WI38 (cell line): ENCODE results near the gene STARD13.

Experiments
- H3K4me3 ChIP-seq: 2 replicates; pipeline ENCODE4 v1.5.1; 2011; ENCODE audit warnings: low read depth, mild to moderate bottlenecking, control low read depth, low read length
- TF ChIP-seq, protein P1 (sequence below): IDR thresholded peaks from 2 replicates; pipeline ENCODE4 v1.5.1; 2012; ENCODE audit warnings: low read depth, mild to moderate bottlenecking, control low read depth, low read length

The STARD13 gene

GRCh38 chr13:33280923-33281322 lies 4.6 kb downstream of the STARD13 start:
- H3K4me3 ChIP-seq: no peak overlapping the region
- TF ChIP-seq, protein P1, sequence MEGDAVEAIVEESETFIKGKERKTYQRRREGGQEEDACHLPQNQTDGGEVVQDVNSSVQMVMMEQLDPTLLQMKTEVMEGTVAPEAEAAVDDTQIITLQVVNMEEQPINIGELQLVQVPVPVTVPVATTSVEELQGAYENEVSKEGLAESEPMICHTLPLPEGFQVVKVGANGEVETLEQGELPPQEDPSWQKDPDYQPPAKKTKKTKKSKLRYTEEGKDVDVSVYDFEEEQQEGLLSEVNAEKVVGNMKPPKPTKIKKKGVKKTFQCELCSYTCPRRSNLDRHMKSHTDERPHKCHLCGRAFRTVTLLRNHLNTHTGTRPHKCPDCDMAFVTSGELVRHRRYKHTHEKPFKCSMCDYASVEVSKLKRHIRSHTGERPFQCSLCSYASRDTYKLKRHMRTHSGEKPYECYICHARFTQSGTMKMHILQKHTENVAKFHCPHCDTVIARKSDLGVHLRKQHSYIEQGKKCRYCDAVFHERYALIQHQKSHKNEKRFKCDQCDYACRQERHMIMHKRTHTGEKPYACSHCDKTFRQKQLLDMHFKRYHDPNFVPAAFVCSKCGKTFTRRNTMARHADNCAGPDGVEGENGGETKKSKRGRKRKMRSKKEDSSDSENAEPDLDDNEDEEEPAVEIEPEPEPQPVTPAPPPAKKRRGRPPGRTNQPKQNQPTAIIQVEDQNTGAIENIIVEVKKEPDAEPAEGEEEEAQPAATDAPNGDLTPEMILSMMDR: no peak

DNA sequence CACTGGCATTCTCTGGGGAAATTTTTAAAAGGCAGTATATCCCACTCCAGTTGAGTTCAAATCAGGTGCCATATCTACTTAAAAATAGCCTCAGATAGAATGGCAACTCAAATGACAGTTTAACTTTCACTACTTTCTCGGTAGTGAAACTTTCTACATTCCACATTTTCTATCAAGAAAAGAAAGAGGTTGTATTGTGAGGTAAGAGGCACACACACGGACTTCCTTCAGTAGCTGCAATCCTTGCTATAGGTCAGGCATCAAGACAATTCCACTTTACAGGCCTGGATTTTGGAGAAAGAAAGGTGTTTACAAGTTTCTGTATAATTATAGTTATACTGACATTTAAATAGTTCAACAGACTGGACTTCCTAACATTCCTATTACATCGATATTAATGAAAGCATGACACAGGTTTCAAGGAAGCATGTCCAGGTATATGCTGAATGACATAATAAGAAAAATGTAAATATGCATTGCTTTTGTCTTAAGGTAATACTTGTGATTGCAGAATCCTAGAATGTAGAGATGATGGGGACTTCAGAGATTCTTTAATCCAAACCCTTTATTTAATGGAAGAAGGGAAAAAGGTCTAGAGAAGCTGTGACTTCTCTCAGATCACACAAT lies 5.2 kb downstream of the STARD13 start:
- TF ChIP-seq, protein P1: no peak
- no peak overlapping the region for H3K4me3 ChIP-seq

DNA sequence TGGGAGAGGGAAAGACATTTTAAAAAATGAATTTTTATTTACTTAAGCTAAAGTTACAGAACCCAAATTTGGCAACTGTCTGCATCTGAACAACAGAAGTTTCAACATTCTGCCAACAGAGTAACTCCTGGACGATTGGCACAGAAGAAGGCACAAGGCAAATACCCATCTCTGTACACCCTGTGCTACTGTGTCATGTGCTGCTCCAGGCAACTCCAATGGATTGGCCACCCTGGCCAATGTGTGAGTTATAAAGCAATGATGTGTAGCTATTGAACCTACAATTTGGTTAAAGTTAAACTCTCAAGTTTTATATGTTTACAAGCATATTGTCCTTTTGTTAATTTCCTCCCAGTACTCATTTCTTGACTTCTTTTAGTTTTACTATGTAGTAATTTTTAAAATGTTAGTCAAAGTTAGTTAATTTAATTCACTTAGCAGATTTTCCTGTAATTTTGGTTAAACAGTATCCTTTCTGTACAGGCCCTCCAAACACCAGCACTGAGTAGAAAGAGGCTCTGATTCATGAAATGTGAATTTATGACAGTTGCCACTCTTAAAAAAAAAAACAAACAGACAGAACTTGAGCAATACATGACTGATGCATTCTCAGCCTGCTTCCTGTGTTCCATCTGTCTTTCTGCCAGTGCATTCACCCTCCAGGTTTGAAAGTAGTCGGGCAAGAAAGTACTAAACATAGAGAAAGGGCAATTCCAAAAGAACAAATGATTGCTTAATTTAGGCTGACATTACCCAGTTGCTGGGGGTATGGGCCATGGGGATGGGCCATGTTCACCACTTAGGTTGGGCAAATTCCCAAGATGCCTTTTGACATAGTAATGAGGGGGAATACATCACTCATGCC lies 5.9 kb downstream of the STARD13 start:
- no peak overlapping the region for H3K4me3 ChIP-seq
- TF ChIP-seq, protein P1: no peak

- TF ChIP-seq, protein P1: no peak
- H3K4me3 ChIP-seq: no peak overlapping the region
Observed at GRCh38 chr13:33278913-33279312, 6.6 kb downstream of the STARD13 start.

DNA sequence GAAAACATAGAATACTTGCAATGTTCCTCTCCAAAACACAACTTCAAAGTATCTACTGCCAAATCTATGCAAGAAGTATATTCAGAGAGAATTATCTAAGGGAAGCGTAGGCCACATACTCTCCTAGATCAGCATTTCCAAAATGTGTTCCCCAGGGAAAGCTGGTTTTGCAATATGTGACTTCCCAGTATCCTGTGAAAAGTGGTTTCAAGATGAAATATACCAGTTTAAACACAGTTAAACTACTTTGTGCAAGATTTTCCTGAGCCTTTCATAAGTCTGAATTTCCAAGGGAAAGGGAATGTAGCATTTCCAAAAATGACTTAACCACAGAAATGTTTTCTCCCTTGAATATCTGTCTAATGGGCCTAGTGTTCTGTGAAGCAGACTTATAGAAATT lies 7.6 kb downstream of the STARD13 start:
- H3K4me3 ChIP-seq: no peak overlapping the region
- TF ChIP-seq, protein P1: no peak

DNA sequence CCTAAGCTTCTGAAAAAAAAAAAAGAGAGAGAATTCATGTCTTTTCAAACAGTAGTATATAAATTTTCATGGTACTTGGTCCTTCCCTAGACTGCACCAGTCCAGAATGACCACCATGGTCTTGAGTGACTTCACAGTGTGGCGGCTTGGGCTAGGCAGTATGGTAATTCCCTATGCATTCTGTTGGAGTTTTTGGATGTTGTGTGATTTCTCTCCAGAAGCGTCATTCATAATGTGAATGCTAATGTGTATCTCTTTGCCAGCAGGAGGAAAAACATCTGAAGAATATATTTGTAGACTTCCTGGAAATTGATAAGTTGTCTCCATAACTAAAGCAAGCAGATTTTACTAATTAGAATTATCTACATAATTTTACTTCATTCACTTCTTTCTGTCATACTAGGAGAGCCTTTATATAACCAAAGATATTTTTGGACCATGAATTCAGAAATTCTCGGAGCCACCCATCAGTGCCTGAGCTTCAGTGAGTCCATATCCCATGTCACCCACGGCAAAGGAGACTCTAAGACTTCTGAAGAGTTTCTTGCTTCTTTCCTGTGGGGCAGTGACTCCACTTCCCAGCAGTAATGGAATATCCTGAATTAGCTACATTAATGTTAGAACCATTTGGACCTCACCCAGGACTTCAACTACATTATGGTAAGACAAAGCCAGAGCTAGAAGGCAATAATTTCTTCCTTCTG lies 8.4 kb downstream of the STARD13 start:
- TF ChIP-seq, protein P1: no peak
- no peak overlapping the region for H3K4me3 ChIP-seq

- TF ChIP-seq, protein P1: no peak
- no peak overlapping the region for H3K4me3 ChIP-seq
Observed at GRCh38 chr13:33276570-33276969, 9.0 kb downstream of the STARD13 start.
